Activated T-cell treated with anti-CD3 and anti-CD28 coated beads, Interleukin-2, amount 50 U/mL, for 1 hour (primary cell): Measurements from ENCODE around the gene MTLN.
"Not testable (repeated sequence)": the region's sequence is repeated elsewhere in the genome, so short reads cannot be mapped to it uniquely, and the experiment has no call there.

Experiments used
- DNase-seq: peaks from one replicate; pipeline ENCODE4 v3.0.0-alpha.2; 2020

MTLN gene

DNA sequence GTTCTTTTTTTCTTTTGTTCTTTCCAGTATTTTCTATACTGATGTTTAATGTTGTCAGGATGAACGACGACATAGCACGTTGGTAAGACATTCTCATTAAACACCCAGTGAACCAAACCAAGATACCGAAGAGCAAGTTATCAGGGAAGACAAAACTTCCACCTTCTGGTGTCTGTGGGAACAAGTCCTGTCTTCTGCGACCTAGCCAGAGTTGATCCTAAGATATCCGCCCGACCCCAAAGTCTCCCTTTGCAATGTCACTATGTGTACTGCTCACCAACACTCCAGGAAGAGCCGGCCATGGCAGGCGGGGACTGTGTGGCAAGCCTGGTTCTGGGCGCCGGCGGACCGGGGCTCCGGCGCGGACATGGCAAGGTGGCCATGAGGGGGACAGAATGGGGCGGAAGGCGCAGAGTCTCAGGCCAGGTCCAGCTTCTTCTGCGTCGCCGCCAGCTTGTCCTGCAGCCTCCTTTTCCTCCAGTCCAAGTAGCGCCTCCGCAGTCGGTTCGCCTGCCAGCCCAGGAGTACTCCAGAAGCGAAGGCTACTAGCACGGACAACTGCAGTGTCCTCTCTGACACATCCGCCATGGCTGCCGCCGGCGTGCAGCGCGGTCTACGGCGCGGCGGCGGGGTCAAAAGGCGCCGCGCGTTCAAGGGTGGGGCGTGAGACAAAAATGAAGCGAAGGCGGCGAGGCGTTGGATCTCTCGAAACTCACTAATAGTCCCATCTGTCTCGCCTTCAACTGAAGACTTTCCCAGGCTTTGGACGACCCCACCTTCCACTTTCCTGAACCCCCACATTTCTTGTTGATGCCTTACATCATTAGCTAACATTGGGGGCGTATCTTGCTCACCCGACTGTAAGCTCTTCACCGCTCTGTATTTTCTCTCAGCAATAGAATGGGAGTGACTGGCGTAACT is at the start of gene MTLN:
Gene MTLN, minus strand, starts transcription at position 610 of the 921 bp plus-strand sequence. Its CDS starts 22 bp downstream, at position 588.
- peak; percentile 77 for DNase-seq

- not testable (repeated sequence) for DNase-seq
Measured at GRCh38 chr2:110261910-110262309, 49.6 kb upstream of the MTLN start.

GRCh38 chr2:110248081-110248795 is 35.9 kb upstream of the MTLN start:
- not testable (repeated sequence) for DNase-seq

- DNase-seq: not testable (repeated sequence)
Measured at GRCh38 chr2:110245488-110246435, 33.4 kb upstream of the MTLN start.

- DNase-seq: not testable (repeated sequence)
Measured at GRCh38 chr2:110243283-110243682, 30.9 kb upstream of the MTLN start.

DNA sequence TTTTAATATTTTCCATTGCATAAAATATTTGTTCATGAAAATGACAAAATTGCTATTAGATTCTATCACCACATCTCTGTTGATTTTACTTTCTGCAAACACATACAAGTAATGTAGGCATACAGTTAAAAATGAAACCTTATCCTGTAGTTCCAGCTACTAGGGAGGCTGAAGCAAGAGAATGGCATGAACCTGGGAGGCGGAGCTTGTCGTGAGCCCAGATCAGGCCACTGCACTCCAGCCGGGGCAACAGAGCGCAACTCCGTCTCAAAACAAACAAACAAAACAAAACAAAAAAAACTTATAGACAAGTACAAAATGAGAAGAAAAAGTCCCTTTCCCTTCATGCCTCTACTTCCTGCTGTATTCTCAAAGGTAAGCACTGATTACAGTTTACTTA is 22.2 kb upstream of the MTLN start:
- not testable (repeated sequence) for DNase-seq

GRCh38 chr2:110229886-110230285 is 17.5 kb upstream of the MTLN start:
- DNase-seq: not testable (repeated sequence)

GRCh38 chr2:110222626-110223025 is 10.3 kb upstream of the MTLN start:
- not testable (repeated sequence) for DNase-seq

DNA sequence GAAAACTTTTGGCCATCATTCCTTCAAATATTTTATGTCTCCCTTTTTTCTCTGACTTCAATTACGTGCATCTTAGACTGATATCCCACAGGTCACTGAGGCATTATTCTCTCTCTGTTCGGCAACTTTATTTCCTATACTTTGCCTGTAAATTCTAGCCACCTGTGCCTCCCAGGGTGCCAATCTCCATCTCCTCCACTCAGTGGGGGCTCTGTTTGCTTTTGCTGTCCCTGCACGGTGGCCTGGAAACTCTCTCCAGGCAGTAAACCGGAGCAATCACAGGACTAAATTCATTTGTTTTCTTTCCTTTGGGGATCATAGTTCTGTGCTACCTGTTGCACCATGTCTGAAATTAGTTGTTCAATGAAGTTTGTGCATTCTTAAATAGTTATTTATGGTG is 9.6 kb upstream of the MTLN start:
- DNase-seq: no peak

DNA sequence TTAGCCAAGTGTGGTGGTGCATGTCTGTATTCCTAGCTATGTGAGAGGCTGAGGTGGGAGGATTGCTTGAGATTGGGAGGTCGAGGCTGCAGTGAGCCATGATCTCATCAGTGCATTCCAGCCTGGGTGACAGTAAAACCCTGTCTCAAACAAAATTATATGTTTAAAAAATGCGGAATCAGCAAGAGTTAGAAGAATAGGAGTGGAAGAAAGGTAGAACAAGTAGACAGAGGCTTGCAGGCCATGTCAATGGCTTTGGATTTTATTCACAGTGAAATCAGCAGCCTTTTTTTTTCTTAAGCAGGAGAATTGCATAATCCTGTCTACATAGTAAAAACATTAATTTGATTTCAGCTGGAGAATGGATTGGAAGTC is 7.8 kb upstream of the MTLN start:
- DNase-seq: no peak

DNA sequence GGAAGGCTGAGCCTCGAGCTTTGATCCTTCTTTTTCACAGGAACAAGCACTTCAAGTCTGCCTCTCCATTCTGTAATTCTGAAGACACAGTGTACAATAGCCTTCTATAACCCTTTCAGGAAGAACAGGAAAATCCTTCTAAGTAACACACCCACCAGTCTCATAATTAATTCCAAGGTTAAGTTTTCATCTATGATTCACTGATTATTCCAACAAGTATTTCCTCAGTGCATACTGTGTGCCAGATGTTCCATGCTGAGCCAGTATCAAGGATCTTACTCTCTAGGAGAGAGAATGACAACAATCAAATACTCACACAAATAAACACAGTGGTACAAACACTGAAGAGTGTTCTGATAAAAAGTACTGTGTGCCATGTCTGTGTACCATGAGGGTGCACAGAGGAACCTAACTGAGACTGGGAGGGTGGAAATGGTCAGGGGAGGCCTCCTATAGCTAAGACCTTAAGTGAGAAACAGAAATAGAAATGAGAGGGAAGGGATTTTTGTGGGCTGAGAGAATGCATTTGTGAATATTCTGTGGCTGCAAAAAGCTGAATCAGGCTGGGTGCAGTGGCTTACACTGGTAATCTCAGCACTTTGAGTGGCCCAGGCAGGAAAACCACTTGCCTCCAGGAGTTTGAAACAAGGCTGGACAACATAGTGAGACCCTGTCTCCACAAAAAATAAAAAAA is 7.3 kb upstream of the MTLN start:
- no peak for DNase-seq

GRCh38 chr2:110218889-110219288 is 6.5 kb upstream of the MTLN start:
- not testable (repeated sequence) for DNase-seq

GRCh38 chr2:110216803-110217202 is 4.5 kb upstream of the MTLN start:
- DNase-seq: no peak

DNA sequence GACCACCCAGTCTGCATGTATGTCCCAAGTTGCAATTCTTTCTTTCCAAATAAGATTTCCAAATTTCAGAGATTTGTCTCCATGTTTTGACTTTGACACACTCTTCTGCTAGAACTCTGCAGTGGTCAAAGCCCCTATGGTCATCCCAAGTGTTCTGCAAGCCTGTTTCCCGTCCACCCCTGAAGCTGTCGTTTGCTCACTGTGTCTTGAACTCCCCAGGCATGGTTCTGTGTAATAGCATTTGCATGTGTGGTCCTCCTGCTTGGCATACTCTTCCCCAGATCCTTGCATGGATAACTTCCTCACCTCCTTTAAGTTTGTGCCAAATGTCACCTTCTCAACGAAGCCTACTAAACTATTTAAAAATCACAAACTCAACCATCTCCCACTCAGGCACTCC is 3.9 kb upstream of the MTLN start:
- DNase-seq: no peak

DNA sequence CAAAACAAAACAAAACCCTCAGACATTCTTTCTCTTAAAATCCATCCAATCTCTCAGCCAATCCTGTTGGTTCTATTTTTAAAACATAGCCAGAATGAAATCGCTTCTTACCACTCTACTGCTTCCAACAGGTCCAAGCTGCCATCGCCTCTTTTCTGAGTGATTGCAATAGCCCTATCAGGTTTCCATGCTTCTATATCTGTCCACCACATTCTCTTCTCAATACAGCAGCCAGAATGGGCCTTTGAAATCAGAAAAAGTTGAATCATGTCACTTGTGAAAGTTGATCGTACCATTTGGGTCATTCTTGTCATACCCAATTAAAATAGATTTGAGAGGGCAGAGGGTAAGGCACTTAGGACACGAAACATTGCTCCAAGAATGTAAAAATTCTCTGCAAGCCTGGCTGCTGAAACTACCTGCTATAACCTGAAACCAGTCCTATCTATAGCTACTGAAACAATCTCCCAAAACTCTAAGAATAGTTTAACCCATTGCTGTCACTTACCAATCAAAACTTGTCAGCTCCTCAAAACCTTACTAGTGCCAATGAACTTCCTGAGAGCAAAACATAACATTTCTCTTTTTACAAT is 3.3 kb upstream of the MTLN start:
- no peak for DNase-seq

DNA sequence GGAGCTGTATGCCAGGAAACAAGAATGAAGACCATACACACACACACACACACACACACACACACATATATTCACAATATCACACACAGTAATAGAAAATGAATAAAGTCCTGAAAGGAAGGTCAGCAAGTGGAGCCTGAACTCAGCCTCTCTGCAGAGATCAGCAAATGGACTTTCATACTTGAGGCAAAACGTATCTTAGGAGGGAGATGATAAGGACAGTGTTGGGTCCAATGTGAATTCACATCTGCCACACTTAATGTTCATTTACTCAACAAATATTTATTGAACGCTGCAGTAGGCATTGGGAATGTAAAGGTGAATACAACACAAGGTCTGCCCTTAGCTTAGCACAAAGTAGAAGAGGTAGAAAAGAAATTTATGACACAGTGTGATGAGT is 2.7 kb upstream of the MTLN start:
- no peak for DNase-seq

DNA sequence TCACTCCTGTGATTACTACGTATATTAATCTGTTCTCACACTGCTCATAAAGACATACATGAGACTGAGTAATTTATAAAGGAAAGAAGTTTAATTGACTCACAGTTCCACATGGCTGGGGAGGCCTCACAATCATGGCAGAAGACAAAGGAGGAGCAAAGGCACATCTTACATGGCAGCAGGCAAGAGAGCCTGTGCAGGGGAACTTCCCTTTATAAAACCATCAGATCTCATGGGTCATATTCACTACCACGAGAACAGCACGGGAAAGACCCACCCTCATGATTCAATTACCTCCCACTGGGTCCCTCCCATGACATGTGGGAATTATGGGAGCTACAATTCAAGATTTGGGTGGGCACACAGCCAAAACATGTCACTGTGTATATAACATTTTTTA is 1.2 kb upstream of the MTLN start:
- DNase-seq: not testable (repeated sequence)

GRCh38 chr2:110205660-110206455 is 6.5 kb downstream of the MTLN start:
- DNase-seq: no peak

DNA sequence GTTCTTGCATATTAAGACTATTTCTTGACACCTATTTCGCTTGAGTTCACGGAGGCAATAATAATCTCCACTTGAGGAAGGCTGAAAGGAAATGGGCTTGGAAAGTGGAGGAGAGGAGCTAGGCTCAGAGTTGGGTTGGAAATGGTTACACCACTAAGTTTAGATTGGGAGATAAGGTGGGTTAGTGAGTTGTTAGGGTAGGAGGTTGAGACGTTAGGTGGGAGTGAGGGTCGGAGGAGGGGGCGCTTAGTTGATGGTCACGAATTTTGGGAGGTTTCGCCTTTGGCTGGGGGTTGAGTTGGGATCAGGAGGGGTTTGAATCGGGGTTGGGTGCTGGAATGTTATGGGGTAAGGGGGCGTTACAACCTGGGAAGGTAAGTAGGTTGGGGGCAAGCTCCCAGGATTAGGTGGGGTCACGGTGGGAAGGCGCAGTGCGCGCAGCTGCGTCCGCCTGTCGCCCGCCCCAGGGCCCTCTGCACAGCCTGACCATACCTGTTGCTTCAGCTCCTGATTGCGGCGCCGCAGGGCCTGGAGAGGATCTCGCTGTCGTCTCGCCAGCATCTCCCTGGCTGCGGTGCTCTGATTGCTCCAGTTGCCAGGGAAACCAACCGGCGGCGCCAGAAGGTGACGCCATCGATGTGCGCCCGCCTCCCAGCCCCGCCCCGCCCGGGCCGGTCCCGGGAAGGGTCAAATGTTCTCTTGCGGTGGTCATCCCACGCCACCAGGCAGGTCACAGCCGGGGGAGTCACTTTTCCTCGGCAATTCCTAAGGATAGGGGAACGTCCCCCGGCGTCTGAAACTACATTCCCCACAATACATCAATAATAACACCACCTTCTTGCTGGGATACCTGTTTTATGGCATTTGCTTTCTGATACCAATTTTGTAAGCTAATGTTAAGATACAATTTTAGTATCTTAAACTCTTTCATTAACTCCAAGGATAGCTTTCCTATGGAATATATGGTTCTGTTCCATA is 7.7 kb downstream of the MTLN start, which contains the start of gene NPHP1:
Gene NPHP1, minus strand, starts transcription at position 606 of the 978 bp plus-strand sequence. Its CDS starts 45 bp downstream, at position 561.
- DNase-seq: peak; percentile 89
